PC-9 (cell line): ENCODE measurements around the gene SHROOM4.

ENCODE experiments used
- EZH2 ChIP-seq: fragments of 200-600 bp; sonication (generic); IDR thresholded peaks from 2 replicates; pipeline ENCODE4 v1.8.0; 2017; ENCODE audit warnings: antibody characterized with exemption, low read depth
- TF ChIP-seq, protein P1 (sequence below): fragments of 200-600 bp; sonication (generic); conservative IDR thresholded peaks from 2 replicates; pipeline ENCODE4 v1.6.1; 2017; ENCODE audit warnings: mixed run types, antibody characterized with exemption, mild to moderate bottlenecking, moderate library complexity

DNA sequence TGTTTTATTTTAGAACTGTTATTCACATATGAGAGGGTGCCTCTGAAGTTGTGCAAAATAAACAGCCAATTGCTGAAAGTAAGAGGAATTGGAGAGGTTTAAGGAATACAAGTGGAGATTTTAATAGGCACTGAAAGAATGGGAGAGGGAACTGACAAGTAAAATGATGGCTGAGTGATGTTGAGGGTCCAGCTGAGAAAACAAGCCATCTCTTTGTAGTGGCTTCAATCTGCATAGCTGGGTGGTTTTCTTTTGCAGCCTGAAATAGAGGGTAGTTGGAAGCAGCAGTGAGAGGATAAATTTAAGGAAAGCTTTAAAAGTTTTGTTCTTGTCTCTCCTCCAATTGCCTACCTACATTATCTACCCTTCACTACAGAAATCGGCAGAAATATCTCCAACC is 236.7 kb downstream of the SHROOM4 start:
- TF ChIP-seq, protein P1, sequence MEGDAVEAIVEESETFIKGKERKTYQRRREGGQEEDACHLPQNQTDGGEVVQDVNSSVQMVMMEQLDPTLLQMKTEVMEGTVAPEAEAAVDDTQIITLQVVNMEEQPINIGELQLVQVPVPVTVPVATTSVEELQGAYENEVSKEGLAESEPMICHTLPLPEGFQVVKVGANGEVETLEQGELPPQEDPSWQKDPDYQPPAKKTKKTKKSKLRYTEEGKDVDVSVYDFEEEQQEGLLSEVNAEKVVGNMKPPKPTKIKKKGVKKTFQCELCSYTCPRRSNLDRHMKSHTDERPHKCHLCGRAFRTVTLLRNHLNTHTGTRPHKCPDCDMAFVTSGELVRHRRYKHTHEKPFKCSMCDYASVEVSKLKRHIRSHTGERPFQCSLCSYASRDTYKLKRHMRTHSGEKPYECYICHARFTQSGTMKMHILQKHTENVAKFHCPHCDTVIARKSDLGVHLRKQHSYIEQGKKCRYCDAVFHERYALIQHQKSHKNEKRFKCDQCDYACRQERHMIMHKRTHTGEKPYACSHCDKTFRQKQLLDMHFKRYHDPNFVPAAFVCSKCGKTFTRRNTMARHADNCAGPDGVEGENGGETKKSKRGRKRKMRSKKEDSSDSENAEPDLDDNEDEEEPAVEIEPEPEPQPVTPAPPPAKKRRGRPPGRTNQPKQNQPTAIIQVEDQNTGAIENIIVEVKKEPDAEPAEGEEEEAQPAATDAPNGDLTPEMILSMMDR = no peak
- no peak for TF ChIP-seq EZH2
